Measurements from ENCODE around the gene THADA.

DNA sequence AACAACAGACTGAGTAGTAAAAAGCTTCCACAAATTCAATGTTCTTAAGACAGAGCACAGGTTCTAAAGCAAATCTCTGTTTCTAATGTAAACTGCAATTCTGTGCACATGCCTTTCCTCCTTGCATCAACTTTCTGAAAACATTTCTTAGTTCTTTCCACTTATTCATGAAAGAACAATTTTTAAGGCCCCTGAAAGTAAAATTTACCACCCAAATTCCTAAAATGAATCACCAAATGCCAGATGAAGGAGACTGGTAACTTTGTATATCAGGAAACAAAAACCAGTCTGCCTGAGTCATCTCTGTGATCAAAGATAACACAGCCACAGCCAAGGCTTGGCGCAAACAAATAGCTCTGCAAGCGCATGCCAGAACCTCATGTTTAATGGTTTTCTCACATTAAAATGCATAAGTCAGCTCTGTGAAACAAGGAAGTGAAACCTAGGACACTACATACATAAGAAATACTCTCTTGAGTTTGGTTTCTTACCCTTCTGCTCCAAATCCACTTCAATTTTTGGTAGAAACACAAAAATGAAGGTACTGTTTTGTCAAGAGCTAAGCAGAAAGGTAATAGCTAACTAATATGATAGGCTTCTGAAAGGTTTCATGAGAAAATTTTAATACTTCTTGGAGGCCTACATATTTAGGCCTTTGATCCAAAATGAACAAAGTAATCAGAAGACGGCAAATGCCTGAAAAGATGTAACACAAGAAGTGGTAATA is 169.4 kb downstream of the THADA start:
- TF ChIP-seq, protein P1, sequence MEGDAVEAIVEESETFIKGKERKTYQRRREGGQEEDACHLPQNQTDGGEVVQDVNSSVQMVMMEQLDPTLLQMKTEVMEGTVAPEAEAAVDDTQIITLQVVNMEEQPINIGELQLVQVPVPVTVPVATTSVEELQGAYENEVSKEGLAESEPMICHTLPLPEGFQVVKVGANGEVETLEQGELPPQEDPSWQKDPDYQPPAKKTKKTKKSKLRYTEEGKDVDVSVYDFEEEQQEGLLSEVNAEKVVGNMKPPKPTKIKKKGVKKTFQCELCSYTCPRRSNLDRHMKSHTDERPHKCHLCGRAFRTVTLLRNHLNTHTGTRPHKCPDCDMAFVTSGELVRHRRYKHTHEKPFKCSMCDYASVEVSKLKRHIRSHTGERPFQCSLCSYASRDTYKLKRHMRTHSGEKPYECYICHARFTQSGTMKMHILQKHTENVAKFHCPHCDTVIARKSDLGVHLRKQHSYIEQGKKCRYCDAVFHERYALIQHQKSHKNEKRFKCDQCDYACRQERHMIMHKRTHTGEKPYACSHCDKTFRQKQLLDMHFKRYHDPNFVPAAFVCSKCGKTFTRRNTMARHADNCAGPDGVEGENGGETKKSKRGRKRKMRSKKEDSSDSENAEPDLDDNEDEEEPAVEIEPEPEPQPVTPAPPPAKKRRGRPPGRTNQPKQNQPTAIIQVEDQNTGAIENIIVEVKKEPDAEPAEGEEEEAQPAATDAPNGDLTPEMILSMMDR (IDR thresholded peaks at IDR 0.05; ENCODE audit: poor library complexity), result no peak
- TF ChIP-seq EZH2phosphoT487 (IDR thresholded peaks at IDR 0.05; ENCODE audit: low read depth, severe bottlenecking, unreplicated experiment), result no peak

Measured in hepatocyte (in vitro differentiated cells).